HG03460 (cell line): ENCODE measurements around the gene RFT1.
"Not testable (repeated sequence)": the region's sequence is repeated elsewhere in the genome, so short reads cannot be mapped to it uniquely, and the experiment has no call there.

Experiments
- ATAC-seq: cut with Tn5 transposase; IDR thresholded peaks from one replicate; pipeline ENCODE4 v1.9.1; 2021; ENCODE audit not compliant: unreplicated experiment

Gene RFT1

DNA sequence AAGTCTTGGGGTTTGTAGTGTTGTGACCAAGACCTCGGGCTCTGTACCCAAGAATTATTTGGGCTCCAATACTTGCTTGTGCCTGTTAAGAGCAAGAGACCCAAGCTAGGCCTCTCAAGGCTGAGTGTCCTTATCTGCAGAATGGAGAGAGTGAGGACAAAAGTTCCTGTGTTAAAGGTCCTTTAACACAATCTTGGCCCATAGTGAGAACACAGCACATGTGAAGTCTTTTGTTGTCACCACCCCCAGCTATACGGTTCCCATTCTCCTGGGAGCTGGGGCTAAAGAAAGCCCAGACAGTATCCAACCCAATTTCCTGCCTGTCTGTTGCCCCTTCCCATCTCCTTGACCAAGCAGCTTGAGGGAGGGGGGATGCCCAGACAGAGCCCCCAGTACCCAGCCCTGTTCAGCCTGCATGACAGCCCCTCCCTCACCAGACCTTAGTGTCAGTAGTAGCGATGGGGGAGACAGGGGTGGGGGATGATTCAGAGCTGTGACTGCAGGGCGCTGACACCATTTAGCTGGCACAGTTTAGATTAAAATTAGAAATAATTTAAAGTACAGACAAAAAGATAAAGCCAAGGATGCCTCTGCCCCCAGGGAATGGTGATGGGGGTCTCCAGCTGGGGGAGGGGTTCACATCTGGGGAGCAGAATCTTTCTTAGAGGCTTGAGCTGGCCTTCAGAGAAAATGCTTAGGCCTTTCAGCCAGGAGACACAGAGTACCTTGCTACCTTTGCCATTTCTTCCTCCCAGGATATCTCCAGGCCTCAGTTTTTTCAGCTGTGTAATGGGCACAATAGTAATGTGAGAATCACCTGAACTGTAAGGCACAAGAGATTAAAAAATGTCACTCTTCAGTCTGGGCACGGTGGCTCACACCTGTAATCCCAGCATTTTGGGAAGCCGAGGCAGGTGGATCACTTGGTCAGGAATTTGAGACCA, 33.5 kb upstream of the RFT1 start:
- ATAC-seq: no peak

DNA sequence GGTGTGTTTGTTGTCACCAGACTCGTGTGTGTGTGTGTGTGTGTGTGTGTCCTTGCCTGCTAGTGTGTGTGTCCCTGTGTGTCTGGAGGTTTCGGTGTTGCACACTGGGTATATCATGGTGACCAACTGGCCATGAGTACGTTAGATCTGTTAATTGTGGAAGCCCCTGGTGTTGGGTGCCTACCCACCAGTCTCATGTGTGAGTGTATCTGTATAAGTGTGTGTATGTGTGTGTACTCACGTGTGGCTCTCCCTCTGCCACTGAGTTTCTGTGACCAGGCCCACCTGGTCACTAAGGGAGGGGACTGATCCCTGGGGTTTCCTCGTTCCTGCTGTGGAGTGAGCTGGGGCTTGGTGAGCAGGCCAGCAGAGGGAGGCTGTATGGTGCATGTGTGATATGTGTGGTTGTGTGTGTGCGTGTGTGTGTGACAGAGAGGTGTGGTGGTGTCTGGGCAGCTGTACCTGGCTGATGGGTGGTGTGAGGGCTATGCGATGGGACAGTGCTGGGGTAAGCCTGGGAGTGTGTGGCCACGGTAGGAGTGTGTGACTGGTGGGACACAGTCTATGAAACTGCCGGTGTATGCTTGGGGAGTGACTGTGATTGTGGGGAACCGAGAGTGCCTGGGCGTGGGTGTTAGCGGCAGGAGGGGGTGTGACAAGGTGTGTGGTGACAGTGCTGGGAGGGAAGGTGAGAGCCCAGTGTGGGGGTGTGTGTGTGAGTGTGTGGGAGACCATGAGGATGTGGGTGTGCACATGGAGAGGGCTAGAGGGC, 32.6 kb upstream of the RFT1 start:
- peak; percentile 28 for ATAC-seq

DNA sequence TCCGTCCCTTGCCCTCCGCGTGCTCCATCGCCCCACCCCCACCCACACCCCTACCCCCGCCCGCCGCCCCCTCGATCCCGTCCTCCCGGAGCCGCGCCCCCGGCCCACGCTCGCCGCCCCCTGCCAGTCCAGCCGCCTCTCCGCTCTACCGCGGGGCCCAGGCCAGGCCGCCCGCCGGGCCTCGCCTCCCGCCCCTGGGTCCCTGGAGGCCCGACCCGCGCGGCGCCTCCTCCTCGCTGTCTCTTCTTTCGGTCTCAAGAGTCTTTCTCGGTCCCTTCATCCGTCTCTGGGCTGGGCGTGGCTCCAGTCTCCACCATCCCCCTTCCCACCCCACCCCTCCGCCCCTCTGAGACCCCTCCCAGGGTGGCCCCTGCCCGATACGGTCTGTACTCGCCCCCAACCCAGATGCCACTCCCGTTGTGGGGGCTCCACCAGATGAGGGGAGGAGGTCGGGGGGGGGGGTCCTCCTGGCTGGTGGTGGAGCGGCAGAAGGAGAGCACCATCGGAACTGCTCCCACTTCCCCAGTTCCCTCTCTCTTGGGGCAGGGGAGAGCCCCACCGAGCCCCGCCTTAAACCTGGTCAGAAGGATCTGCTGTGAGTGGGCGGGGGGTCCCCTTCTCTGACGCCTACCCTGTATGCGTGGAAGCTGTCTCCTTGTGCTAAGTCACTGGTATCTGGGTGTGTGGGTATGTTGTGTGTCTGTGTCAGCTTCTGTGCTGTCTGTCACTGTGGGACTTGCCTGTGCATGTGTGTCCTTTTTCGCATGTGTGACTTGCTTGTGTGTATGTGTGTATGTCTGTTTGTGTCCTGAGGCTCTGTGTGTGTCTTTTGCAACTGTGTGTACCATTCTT, 31.8 kb upstream of the RFT1 start:
- ATAC-seq: peak; percentile 32

DNA sequence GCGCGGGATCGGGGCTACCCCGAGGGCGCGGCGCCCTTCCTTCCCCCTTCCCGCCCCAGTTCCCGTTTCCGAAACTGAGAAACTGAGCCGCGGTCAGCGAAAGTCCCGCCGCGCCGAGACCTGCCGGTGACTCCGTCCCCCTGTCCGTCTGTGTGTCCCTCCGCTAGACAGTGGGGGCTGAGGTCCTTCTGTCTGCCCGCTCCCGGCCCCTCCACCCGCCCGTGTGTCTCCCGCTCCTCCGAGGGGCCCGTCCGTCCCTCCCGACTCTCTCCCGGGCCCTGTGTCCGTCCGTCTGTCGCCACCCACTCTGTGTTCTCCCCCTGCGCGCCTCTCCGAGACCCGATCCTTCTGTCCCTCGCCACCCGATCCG, 31.2 kb upstream of the RFT1 start:
- ATAC-seq: no peak

DNA sequence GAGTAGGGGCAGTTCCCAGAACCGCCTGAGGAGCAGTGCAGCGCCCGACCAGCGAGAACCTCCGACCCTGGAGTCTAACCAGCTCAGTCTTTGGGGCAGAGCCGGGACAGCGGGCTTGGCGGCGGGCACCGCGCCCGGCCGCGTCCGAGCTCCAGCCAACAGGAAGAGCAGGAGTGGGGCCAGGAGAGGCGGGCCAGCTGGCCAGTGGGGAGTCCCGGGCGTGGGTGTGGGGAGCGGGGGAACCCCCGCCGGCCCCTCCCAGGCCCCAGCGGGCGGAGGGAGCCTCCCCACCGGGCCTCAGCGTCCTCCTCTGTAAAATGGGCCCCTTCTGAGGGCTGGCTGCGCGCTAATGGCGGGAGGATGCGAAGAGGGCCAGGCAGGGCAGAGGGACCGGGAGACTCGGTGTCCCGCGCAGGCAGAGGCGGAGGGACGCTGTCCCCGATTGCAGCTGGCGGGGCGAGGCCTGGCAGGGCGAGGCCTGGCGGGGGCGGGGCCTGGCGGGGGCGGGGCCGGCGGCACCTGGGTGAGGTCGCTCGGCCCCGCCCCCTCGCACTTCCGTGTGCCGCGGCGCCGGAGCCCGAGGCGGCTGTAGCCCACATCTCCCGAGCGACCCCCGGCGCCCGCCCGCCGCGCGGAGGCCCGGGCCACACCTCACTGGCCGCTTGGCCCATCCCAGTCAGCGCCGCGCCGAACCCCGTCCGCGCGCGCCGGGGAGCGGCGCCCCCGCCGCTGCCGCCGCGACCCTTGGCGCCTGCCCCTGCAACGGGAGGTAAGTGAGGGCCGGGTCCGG, 30.6 kb upstream of the RFT1 start, which contains the start of gene PRKCD:
Gene PRKCD, plus strand, starts transcription at position 550 of the 790 bp plus-strand sequence. CDS start 17,214 bp downstream, outside the sequence.
- ATAC-seq: peak; percentile 48

DNA sequence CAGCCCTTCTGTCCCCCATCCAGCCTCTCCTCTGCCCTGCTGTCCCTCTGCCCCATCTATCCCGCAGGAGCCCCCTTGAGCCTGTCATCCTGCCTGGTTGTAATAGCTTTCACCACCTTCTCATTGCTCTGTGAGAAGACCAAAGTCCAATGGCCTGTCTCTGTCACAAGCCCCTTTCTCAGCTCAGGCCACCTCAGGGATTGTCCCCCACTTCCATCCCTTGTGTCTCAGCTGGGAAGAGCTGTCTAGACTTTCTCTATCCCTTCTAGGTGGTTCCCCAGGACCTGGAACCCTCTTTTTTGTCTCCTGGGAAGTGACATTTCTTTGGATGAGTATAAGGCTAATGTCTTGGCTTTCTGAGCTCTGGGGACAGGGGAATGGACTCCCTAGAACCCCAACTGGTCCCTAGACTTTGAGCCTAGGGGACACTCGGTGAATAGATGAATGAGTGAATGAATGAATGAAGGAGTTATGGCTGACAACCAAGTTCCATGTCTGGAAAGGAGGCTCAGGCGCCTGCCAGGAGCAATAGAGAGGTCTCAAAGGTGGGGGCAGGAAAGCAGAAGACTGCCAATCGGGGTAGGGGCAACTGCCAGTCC, 29.9 kb upstream of the RFT1 start:
- ATAC-seq: no peak

DNA sequence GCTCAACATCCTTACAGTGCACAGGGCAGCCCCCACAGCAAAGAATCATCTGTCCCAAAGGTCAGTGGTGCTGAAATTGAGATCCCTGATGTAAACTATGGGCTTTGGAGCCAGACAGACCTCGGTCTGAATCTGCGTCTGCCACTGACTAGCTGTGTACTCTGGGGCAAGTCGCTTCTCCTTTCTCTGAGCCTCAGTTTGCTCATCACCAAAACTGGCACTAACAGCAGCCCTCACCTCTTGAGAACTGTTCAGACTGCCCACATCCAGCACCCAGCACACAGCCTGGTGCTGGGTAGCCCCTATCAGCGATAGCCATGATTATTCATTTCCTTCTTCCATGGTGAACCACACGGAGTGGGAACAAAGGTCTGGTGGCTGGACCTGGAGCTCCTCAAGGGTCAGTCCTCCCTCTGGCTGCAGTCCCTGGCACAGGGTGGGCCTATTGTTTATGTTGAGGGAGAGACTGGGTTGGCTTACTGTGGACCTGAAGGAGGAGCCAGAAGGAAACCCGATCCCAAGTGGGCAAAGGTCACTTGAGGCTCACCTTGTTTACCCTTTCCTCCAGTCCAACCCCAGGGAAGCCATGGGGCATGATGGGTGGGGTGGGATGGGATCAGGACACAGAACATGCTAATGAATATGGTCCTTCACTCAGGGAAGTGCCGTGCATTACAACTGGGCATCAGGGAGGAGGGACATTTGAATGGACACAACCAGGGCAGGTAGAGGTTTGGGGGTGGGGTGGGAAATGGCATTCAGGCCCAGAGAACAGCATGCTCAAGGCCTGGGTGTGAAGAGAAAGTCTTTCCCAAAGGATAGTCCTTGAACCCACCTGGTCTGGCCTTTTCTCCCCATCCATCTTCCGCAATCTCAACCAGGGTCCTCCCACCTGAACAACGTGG, 29.2 kb upstream of the RFT1 start:
- ATAC-seq: no peak

DNA sequence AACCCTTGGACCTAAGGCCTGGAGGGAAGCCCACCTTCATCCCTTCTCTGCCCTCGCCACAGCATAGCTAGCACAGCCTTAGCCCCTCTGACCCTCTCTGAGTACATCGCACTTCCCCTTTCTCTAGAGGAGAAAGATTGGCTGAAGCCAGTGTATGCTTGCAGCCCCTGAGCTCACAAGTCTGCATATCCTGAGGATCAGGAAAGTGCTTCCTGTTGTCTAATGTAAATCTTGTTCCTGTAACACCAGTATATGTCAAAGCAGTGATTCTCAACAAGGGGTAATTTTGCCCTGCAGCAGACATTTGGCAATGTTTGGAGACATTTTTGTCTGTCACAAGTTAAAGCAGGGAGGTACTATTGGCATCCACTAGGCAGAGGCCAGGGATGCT, 28.5 kb upstream of the RFT1 start:
- ATAC-seq: no peak

DNA sequence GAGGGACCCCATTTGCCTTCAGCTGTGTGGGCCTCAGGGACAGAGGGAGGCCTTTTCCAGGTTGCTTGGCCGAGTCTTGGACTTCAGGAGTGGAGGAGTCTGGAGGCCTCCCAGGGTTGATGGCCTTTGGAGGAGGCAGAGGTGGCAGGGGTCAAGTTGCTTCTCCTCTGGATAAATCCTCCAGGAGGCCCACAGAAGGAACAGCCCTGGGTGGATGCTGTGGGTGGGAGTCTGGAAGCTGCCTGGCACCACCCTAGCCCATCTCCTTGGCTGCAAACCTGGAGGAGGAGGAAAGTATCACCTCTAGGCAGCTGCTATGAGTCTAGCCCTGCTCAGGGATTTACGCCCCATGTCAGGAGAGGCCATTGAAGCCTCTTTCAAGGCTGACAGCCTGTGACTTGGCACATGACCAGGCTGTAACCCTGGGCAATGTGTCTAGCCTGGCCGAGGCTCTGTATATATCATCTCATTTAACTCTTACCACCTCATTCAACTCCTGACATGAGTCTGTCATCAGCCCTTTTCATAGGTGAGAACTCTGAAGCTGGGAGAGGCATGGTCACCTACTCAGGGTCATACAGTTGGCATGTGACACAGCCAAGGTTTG, 27.8 kb upstream of the RFT1 start:
- ATAC-seq: no peak

DNA sequence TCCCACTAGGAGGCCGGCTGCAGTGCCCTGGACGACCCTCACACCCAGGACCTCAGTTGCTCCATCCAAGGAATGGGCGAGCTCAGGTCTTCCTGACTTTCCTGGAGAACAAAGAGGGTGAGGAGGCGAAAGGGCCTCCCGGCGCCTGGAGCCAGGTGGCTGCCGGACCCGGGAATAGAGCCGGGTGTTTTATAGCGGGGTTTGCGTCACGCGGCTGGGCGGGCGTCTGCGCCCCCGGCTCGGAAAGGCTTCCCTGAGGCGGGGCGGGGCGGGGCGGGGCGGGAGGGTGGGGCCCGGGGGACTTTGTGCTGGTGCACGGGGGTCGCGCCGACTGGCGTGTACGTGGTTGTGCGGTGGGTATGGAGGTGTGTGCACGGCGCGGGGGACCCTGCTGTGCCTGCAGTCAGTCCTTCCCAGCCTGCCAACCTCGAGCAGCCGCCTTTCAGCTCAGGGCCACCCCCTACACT, 26.2 kb upstream of the RFT1 start:
- no peak for ATAC-seq

DNA sequence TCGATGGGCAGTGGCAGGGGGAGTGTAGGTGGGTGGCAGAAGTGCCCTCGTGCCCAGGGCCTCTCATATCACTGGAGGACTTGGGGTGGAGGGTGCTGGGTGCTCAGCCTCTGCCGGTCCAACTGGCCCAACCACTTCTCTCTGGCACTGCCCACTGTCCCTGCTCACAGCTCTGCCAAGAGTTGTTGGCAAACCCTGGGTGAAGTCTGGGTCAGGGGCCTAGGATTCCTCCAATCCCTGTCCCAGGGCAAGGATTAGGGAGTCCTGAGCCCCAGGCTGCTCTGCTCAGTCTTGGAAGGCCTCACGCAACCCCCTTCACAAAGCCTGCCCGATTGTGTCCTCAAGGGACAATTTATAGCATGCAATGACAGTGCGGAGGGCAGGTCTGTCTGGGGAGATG, 25.5 kb upstream of the RFT1 start:
- no peak for ATAC-seq

DNA sequence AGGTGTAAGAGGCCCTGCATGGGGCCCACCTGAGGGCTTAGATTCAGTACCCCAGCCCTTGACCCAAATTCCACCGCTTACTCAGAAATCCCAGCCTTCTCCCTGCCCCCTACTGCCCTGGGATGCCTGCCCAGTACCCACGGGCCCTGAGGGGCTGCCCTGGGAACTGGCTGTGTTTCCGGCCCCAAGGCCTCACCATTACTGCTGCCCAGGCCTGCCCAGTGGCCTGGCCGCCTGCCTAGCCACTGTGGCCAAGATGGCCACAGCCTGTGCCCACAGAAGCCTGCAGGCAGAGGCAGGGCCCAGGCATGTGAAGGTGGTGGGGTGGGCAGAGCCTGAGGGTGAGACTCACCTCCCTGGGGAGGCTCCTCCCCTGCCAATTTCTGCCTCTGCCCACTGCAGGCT, 24.6 kb upstream of the RFT1 start:
- no peak for ATAC-seq

DNA sequence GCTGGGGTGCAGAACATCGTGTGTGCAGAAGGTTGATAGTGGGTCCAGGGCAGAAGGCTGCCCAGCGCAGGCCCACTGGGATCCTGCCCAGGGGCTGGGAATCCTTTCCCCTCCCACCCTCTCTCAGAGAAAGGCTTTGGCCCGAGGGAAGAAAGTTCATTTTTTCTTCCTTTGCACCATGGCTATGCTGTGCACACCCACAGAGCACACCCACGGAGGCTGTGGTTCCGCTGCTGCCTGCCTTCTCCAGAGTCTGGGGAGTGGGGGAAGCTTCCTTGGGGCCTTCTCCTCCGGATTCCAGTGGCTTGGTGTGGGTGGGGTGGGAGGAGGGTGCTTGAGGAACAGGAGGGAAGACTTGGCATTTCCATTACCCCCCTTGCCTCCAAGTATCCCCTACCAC, 23.7 kb upstream of the RFT1 start:
- ATAC-seq: no peak

DNA sequence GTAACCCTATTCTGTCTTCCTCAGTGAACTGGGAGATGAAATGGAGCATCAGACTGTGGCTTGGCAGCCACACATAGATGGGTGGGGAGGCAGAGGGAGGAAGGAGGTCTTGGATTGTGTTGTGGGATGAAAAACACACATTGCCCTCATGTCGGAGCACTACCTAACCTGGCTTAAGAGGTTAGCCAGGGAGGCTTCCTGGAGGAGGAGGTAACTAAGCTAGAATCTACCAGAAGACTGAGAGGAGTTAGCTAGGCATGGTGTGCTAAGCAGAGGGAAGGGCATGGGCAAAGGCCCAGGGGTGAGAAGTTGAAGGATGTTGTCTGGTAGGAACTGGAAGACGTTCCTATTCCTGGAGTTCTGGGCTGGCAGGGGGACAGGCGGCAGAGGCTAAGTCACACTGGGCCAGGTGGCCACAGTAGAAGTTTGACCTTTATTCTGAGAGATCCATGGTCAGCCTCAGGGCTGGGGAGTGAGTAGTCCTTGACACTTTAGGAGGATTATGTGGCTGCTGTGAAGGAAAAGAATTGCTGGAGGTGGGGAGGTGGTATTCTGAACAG, 23.1 kb upstream of the RFT1 start:
- no peak for ATAC-seq

DNA sequence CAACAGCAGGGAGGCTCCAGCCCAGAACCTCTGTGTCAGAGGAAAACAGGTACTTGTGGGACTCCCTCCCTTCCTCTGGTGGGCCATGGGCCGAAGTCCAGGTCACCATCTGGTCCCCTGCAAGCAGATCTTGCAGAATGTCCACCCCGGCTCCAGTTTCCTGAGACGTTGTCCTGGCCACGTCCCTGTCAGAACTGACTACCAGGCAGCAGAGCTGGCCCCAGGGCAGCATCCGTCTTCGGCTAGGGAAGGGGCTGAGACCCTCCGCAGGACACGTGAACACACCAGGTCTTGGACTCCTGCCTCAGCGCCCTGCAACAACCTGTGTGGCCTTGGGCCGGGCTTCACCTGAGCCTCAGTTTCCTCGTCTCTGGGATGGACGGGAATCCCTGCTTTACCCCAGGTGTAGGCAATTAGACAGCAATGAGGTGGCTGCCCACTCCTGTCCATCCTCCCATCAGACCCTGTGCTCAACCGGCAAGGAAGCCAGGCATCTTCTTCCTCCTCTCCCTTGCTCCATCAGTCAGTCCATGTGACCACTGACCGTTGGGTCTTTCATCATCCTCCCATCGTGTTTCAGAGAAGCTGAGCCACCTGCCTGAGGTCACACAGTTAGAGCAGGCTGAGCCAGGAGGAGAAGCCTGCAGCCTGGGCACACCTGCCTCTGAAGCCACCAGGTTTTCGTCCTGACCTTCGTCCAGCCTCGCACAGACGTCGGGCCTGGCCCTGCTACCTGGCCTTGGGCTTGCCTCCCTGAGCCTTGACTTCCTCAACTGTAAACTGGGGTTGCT, 21.8 kb upstream of the RFT1 start:
- no peak for ATAC-seq

DNA sequence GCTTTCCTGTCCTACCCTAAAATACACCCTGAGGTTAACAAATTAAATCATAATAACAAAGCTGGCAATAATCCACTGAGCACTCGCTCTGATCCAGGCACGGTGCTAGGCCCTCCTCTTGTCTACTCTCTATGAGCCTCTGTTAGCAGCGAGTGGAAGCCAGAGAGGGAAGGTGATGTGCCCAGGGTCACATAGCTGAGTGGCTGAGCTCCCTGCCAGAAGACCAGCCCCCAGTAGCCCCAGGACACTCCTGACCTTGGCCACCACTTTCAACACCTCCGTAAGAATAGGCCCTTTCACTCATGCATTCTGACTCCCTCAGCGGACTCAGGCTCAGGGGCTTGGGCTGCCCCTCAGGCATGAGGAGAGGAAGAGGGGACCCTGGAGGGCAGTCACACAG, 21.2 kb upstream of the RFT1 start:
- ATAC-seq: no peak

DNA sequence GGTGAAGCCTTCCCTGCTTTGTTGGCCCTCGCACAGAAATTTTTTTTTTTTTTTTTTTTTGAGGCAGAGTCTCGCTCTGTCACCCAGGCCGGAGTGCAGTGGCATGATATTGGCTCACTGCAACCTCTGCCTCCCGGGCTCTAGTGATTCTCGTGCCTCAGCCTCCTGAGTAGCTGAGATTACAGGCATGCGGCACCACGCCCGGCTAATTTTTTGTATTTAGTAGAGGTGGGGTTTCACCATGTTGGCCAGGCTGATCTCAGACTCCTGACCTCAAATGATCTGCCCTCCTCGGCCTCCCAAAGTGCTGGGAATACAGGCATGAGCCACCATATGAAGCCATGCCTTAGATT, 20.8 kb upstream of the RFT1 start:
- ATAC-seq: not testable (repeated sequence)
